Liver (tissue), 3 donors: ENCODE measurements around the gene APOBEC3H.

Source experiments
- EGR1 ChIP-seq, 2 donors: IDR thresholded peaks; 2 replicates each; pipeline ENCODE4 v1.6.1; 2016 to 2018; ENCODE audit warnings: antibody characterized with exemption in 2 of 2, low read depth in 2 of 2
- FOXA1 ChIP-seq: IDR thresholded peaks from 2 replicates; pipeline ENCODE4 v1.6.1; 2016; ENCODE audit warnings: antibody characterized with exemption
- GABPA ChIP-seq, 2 donors: IDR thresholded peaks in 1 of 2; conservative IDR thresholded peaks in 1 of 2; 2 replicates each; pipeline ENCODE4 v1.6.1; 2016; ENCODE audit warnings: antibody characterized with exemption in 2 of 2, mild to moderate bottlenecking in 1 of 2, moderate library complexity in 1 of 2
- JUND ChIP-seq, 2 donors: IDR thresholded peaks; 2 replicates each; pipeline ENCODE4 v1.6.1; 2016; ENCODE audit warnings: antibody characterized with exemption in 2 of 2
- RAD21 ChIP-seq, 2 donors: IDR thresholded peaks; 2 replicates each; pipeline ENCODE4 v1.6.1; 2016; ENCODE audit warnings: antibody characterized with exemption in 2 of 2, mild to moderate bottlenecking in 2 of 2
- RXRA ChIP-seq, 2 donors: IDR thresholded peaks; 2 replicates each; pipeline ENCODE4 v1.6.1; 2017 to 2018; ENCODE audit warnings: antibody characterized with exemption in 2 of 2, mild to moderate bottlenecking in 1 of 2
- SP1 ChIP-seq: IDR thresholded peaks from 2 replicates; pipeline ENCODE4 v1.6.1; 2018; ENCODE audit warnings: antibody characterized with exemption, mild to moderate bottlenecking
- TAF1 ChIP-seq: conservative IDR thresholded peaks from 2 replicates; pipeline ENCODE4 v1.6.1; 2016; ENCODE audit warnings: antibody characterized with exemption, mild to moderate bottlenecking
- TF ChIP-seq, protein P1 (sequence below): fragments of 150-350 bp; IDR thresholded peaks from 2 replicates; pipeline ENCODE4 v1.5.1; 2017; ENCODE audit warnings: improper control_type of control experiment, low read depth, low read length; ENCODE audit not compliant: missing input control
- TF ChIP-seq, protein P2 (sequence below): IDR thresholded peaks from 2 replicates; pipeline ENCODE4 v1.6.1; 2016; ENCODE audit warnings: antibody characterized with exemption
- TF ChIP-seq, protein P3 (sequence below): IDR thresholded peaks from 2 replicates; pipeline ENCODE4 v1.6.1; 2016; ENCODE audit warnings: antibody characterized with exemption, mild to moderate bottlenecking
- donor health status: healthy.
- donor health status: healthy.

DNA sequence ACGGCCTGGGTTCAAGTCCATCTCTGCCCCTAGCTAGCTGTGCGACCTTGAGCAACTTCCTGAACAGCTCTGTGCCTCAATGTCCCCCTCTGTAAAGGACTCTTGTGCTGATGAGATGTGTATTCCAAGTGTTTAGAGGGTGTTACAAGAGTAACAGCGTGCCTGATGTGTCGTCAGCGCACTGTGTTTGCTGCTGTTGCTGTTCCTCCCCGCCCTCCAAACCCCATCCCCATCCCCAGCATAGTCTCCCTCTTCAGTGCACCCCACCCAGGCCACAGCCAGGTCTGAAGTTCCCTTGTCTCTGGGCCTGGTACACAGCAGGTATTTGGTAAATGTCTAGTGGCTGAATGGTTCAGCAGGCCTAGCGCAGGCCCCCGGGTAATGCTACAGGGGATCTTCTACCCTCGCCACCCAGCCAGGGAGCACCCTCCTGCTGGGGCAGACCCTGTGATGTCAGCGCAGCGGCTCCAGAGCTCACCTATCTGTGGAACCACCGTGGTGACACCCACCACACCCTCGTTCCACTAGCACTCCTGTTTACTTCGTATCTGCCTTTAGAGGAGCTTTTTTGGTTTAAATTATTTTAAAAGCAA lies 45.1 kb downstream of the APOBEC3H start:
- TF ChIP-seq, protein P1, sequence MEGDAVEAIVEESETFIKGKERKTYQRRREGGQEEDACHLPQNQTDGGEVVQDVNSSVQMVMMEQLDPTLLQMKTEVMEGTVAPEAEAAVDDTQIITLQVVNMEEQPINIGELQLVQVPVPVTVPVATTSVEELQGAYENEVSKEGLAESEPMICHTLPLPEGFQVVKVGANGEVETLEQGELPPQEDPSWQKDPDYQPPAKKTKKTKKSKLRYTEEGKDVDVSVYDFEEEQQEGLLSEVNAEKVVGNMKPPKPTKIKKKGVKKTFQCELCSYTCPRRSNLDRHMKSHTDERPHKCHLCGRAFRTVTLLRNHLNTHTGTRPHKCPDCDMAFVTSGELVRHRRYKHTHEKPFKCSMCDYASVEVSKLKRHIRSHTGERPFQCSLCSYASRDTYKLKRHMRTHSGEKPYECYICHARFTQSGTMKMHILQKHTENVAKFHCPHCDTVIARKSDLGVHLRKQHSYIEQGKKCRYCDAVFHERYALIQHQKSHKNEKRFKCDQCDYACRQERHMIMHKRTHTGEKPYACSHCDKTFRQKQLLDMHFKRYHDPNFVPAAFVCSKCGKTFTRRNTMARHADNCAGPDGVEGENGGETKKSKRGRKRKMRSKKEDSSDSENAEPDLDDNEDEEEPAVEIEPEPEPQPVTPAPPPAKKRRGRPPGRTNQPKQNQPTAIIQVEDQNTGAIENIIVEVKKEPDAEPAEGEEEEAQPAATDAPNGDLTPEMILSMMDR, result no peak
- TF ChIP-seq EGR1 (IDR thresholded peaks at IDR 0.05; ENCODE audit: low read depth in 2 of 2) (no peak), TAF1 (no peak), FOXA1 (no peak), RAD21 (IDR thresholded peaks at IDR 0.05) (no peak), SP1 (no peak), JUND (IDR thresholded peaks at IDR 0.05) (no peak), GABPA (IDR thresholded peaks at IDR 0.05 in 1 of 2, conservative IDR thresholded peaks at IDR 0.05 in 1 of 2) (no peak), RXRA (IDR thresholded peaks at IDR 0.05) (no peak)
- TF ChIP-seq, protein P2, sequence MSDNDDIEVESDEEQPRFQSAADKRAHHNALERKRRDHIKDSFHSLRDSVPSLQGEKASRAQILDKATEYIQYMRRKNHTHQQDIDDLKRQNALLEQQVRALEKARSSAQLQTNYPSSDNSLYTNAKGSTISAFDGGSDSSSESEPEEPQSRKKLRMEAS, result no peak
- TF ChIP-seq, protein P3, sequence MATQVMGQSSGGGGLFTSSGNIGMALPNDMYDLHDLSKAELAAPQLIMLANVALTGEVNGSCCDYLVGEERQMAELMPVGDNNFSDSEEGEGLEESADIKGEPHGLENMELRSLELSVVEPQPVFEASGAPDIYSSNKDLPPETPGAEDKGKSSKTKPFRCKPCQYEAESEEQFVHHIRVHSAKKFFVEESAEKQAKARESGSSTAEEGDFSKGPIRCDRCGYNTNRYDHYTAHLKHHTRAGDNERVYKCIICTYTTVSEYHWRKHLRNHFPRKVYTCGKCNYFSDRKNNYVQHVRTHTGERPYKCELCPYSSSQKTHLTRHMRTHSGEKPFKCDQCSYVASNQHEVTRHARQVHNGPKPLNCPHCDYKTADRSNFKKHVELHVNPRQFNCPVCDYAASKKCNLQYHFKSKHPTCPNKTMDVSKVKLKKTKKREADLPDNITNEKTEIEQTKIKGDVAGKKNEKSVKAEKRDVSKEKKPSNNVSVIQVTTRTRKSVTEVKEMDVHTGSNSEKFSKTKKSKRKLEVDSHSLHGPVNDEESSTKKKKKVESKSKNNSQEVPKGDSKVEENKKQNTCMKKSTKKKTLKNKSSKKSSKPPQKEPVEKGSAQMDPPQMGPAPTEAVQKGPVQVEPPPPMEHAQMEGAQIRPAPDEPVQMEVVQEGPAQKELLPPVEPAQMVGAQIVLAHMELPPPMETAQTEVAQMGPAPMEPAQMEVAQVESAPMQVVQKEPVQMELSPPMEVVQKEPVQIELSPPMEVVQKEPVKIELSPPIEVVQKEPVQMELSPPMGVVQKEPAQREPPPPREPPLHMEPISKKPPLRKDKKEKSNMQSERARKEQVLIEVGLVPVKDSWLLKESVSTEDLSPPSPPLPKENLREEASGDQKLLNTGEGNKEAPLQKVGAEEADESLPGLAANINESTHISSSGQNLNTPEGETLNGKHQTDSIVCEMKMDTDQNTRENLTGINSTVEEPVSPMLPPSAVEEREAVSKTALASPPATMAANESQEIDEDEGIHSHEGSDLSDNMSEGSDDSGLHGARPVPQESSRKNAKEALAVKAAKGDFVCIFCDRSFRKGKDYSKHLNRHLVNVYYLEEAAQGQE, result no peak
